ENCODE measurements around the gene BACH2.
"Not testable (repeated sequence)": the region's sequence is repeated elsewhere in the genome, so short reads cannot be mapped to it uniquely, and the experiment has no call there.

The BACH2 gene

DNA sequence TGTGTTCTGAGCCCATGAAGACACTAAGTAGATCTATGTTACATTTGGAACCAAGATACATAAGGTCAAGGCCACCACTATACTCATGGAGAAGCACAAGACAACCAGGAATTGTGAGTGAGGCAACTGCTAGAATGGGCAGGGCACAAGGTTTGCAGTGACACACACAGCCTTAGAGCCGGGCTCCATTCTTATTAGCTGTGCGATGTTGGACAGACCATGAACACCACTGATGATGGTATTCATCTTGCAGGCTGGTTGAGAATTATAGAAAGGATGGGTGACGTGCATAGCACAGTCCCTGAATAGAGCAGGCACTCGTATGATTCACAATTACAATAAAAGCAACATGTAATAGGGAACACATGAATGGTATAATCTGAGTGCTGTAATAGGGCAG is 229.9 kb downstream of the BACH2 start:
- DNase-seq (ENCODE audit: low spot score), result no peak

DNA sequence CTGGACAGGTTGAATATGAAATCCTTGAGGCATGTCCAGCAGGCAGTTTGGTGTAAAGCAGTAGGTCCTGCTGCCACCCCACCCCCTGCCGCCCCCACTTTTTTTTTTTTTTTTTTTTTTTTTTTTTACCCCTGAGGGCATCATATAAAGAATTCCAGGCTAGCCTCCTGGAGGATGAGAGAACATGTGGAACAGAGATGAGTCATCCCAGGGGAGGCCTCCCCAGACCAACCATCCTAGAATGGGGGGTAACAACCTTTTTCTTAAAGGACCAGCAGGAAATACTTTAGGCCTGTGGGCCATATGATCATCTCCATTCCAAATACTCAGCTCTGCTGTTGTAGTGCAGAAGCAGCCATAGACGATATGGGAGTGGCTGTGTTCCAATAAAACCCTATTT is 231.5 kb downstream of the BACH2 start:
- DNase-seq (ENCODE audit: low spot score), result no peak

DNA sequence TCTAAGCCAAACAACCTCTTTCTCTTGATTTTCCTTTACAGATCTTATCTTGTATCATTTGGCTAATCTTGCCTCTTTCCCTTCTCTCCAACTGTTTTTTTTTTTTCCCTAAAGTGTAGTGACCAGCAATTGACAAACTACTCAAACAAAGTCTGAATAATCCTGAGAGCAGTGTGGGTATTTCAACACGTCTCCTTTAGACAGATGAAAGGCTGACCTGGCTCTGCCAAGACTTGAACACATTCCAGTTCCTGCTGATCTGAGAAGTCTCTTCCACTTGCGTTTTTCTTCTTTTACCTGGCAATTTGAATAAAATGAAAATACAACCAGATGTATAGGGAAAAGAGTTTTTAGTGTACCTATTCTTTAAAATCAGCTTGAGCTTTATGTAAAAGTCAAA is 234.0 kb downstream of the BACH2 start:
- no peak for DNase-seq (ENCODE audit: low spot score)

- DNase-seq (ENCODE audit: low spot score), result no peak
Measured at GRCh38 chr6:90062051-90062450, 234.6 kb downstream of the BACH2 start.

DNA sequence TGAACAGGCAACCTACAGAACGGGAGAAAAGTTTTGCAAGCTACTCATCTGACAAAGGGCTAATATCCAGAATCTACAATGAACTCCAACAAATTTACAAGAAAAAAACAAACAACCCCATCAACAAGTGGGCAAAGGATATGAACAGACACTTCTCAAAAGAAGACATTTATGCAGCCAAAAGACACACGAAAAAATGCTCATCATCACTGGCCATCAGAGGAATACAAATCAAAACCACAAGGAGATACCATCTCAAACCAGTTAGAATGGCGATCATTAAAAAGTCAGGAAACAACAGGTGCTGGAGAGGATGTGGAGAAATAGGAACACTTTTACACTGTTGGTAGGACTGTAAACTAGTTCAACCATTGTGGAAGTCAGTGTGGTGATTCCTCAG is 237.5 kb downstream of the BACH2 start:
- not testable (repeated sequence) for DNase-seq (ENCODE audit: low spot score)

DNA sequence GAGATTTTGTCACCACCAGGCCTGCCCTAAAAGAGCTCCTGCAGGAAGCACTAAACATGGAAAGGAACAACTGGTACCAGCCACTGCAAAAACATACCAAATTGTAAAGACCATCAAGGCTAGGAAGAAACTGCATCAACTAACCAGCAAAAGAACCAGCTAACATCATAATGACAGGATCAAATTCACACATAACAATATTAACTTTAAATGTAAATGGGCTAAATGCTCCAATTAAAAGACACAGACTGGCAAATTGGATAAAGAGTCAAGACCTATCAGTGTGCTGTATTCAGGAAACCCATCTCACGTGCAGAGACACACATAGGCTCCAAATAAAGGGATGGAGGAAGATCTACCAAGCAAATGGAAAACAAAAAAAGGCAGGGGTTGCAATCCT is 240.7 kb downstream of the BACH2 start:
- DNase-seq (ENCODE audit: low spot score), result not testable (repeated sequence)

GRCh38 chr6:90054193-90054592 is 242.4 kb downstream of the BACH2 start:
- DNase-seq (ENCODE audit: low spot score), result not testable (repeated sequence)

GRCh38 chr6:90053614-90054013 is 243.0 kb downstream of the BACH2 start:
- DNase-seq (ENCODE audit: low spot score), result no peak

DNA sequence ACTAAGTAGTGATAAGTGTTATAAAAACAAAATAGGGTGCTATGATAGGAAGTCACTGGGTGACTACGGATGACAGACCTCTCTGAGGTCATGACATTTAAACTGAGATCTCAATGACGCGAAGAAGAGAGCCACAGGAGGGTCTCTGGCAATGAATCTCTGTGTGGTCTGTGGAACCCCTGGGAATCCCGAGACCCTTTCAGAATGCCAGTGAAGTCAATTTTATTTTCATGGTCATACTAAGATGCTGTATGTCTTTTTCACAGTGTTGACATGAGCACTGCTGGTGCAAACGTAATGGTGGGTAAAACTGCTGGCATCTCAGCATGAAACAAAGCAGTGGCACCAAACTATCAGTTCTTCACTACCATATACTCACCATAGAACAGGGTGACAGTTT is 247.3 kb downstream of the BACH2 start:
- DNase-seq (ENCODE audit: low spot score), result no peak

GRCh38 chr6:90048206-90048967 is 248.3 kb downstream of the BACH2 start:
- DNase-seq (ENCODE audit: low spot score), result no peak

- DNase-seq (ENCODE audit: low spot score), result no peak
Measured at GRCh38 chr6:90045535-90045934, 251.1 kb downstream of the BACH2 start.

GRCh38 chr6:90044833-90045381 is 251.7 kb downstream of the BACH2 start:
- DNase-seq (ENCODE audit: low spot score), result no peak

DNA sequence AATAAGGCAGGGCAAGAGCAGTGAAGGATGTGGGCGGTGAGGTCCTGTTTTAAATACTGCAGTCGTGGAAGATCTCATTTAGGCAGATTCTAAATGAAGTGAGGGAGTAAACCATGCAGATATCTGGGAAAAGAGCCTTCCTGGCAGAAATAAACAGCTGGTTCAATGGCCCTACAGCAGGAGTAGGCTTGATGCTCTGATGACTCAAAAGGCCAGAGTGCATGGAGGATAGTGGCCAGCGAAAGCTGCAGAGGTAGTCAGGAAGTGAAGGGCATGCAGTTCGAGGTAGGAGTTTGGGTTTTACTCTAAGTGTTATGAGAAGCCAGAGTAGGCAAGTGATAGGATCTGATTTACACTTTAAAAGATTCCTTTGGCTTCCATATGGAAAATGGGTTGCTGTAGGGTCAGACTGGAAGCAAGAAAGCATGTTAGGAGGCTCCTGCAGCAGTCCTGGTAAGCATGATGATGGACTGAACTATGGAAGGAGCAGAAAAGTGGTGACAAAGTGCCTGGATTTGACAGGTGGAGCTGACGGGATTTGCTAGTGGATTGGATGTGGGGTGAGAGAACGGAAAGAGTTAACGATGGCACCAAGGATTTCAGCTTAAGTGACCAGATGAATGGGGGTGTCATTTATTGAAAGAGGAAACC is 252.3 kb downstream of the BACH2 start:
- no peak for DNase-seq (ENCODE audit: low spot score)

DNA sequence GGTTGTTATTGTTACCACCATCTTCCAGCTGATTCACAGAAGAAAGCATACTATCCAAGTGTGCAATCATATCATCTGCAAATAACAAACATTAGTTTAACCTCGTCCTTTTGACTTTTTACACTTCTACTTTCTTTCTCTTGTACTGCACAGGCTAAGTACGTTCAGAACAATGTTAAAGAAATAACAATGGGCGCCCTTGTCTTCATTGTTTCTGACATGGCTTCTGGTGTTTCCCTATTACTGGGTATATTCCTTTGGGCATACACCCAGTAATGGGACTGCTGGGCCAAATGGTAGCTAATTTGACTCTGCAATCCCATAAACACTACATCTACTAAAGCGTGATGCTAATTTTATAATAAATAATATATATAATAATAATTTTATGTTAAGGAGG is 255.7 kb downstream of the BACH2 start:
- DNase-seq (ENCODE audit: low spot score), result no peak

GRCh38 chr6:90039911-90040310 is 256.7 kb downstream of the BACH2 start:
- DNase-seq (ENCODE audit: low spot score), result no peak

GRCh38 chr6:90038961-90039653 is 257.5 kb downstream of the BACH2 start:
- no peak for DNase-seq (ENCODE audit: low spot score)

DNA sequence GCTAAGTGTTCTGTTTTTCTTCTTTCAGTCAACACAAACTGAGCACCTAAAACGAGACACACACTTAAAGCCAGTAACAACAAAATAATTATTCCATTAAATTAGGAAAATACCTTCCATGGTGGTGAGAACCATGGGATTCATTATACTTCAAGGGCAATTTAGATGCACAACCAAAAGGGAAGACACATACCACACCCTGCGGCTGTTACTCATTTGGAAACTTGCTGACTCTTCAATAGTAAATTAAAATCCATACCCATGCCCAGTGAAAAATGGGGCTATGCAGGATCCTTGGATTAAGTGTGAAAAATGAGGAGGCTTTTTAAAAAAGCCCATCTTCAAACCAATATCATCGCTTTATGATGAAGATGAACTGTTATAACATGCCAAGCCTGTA is 259.7 kb downstream of the BACH2 start:
- DNase-seq (ENCODE audit: low spot score), result no peak

GRCh38 chr6:90035047-90035723 is 261.5 kb downstream of the BACH2 start:
- DNase-seq (ENCODE audit: low spot score), result no peak

GRCh38 chr6:90033746-90034271 is 262.8 kb downstream of the BACH2 start:
- DNase-seq (ENCODE audit: low spot score), result no peak

GRCh38 chr6:90032489-90033212 is 264.0 kb downstream of the BACH2 start:
- DNase-seq (ENCODE audit: low spot score), result not testable (repeated sequence)

DNA sequence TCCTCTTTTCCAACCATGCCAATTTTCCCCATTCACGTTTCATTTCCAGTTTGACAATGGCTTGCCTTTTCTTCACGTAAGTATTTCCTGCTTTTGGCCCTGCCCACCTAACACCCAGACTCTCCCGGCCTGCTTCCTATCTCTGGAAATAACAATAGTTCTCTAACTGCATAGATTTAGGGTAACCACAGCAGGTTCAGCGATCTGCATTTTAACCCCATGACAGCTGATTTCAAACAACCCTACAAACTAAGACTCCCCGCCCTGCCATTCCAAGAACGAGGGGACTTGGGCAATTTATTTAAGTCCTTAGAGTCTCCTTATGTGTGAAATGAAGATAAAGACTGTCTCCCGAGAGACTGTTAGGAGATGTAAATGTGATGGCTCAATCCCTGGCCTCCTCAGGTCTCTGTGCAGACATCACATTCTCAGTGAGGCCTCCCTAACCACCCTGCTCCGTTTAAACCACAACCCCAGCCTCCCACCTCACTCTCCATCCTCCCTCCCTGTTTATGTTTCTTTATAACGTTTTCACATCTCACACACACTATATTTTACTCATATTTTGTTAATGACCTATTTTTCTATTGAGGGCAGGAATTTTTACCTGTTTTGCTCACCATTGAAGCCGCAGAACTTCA is 267.5 kb downstream of the BACH2 start:
- no peak for DNase-seq (ENCODE audit: low spot score)
